ENCODE measurements around the gene NOL11. TPM values are rescaled to one million over a fixed set of nuclear protein-coding genes. Genes with fewer than 3 reads are reported as not detected.

NOL11 gene
- polyA plus RNA-seq (2012; ENCODE audit: insufficient read depth, insufficient read length, low read depth) = 79.3 TPM

DNA sequence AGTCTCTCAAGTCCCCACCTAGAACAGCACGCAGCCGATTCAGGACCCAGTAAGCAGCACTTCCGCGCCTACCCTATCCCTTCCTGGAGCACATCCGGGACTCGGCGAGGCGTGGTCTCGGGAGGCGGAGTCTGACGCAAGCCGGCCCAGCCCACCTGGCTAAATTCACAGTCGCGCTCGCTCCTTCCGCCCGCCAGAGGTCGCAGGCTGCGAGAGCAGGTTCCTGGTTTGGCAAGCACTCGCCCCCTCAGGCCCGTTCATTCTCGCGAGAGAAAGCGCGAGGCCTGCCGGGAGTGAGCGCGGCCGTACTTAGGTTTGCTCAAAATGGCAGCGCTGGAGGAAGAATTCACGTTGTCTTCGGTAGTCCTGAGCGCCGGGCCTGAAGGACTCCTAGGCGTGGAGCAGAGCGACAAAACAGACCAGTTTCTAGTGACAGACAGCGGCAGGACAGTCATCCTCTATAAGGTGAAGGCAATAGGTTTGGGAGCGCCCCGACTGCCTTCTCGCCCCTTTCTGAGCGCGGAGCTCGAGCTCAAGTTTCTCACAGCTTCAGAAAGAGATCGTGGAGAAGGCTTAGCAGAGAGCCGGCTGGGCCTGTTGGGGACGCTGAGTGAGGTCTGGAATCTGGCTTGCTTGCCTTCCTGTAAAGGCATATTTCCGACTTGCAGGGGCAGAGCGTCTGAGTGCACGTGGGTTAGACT lies at the start of gene NOL11:
Gene NOL11 (plus strand): TSS at position 313 of the 701 bp plus-strand sequence. CDS start 12 bp downstream, at position 325.
- H3K9me3 ChIP-seq = no peaks in the 10 kb centered on the region
- no peaks in the 10 kb centered on the region for H3K27me3 ChIP-seq
- H3K4me1 ChIP-seq = peaks cover 8% of the 10 kb centered on the region
- H3K36me3 ChIP-seq = peaks cover 37% of the 10 kb centered on the region
- TF ChIP-seq, protein P1, sequence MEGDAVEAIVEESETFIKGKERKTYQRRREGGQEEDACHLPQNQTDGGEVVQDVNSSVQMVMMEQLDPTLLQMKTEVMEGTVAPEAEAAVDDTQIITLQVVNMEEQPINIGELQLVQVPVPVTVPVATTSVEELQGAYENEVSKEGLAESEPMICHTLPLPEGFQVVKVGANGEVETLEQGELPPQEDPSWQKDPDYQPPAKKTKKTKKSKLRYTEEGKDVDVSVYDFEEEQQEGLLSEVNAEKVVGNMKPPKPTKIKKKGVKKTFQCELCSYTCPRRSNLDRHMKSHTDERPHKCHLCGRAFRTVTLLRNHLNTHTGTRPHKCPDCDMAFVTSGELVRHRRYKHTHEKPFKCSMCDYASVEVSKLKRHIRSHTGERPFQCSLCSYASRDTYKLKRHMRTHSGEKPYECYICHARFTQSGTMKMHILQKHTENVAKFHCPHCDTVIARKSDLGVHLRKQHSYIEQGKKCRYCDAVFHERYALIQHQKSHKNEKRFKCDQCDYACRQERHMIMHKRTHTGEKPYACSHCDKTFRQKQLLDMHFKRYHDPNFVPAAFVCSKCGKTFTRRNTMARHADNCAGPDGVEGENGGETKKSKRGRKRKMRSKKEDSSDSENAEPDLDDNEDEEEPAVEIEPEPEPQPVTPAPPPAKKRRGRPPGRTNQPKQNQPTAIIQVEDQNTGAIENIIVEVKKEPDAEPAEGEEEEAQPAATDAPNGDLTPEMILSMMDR (IDR thresholded peaks at IDR 0.05; ENCODE audit: low read depth, low read length) = peak; percentile 87
- DNase-seq = peak; percentile 99
- peak within 1 kb of the TSS; percentile 93 for H3K4me3 ChIP-seq (ENCODE audit: low read depth, low read length)

DNA sequence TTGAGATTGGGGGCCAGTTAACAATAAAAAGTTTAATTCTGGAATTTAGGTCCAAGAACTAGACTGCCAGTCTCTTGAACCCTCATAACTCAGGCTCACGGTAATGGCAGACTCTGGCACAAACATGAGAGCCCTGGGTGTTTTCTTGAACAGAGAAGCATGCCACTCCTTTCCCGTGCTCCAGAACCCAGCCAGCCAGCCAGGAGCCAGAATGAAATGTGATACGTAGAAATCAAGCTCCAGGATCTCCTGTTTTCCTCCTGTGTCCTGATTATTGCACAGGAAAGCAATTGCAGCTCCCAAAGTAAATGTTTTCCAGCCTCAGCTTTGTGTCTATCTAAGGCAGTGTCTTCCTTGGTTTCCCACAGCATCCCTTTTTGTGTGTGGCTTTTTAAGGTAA lies 46.2 kb upstream of the NOL11 start:
- DNase-seq = peak; percentile 38
- 0 out of 2 replicates have a peak, but pooled peaks cover 3% of the 10 kb centered on the region for H3K4me1 ChIP-seq
- no peak overlapping the region for H3K4me3 ChIP-seq (ENCODE audit: low read depth, low read length)
- no peaks in the 10 kb centered on the region for H3K36me3 ChIP-seq
- TF ChIP-seq, protein P1 (IDR thresholded peaks at IDR 0.05; ENCODE audit: low read depth, low read length) = no peak
- no peaks in the 10 kb centered on the region for H3K27me3 ChIP-seq
- H3K9me3 ChIP-seq = no peaks in the 10 kb centered on the region

GRCh38 chr17:67672592-67673335 lies 45.0 kb upstream of the NOL11 start:
- H3K4me1 ChIP-seq = 0 out of 2 replicates have a peak, but pooled peaks cover 3% of the 10 kb centered on the region
- no peak for DNase-seq

DNA sequence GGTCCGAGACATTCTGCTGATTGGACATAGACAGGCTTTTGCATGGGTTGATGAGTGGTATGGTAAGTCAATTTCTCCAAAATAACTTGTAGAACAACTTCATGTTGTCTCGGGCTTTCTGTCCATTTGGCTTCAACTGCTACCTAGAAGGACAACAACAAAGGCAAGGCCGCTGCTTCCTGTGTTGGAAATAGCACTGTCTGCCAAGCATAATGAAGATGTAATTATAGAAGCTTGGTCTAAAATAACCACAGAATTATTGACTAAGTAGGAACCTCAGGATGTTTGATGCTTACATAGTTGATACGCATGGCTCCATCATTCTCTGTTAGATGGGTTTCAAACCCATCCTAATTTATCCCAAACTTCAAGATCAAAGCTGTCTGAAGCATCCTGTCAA lies 42.3 kb upstream of the NOL11 start:
- H3K36me3 ChIP-seq = no peaks in the 10 kb centered on the region
- H3K9me3 ChIP-seq = no peaks in the 10 kb centered on the region
- H3K27me3 ChIP-seq = no peaks in the 10 kb centered on the region
- no peak overlapping the region for H3K4me3 ChIP-seq (ENCODE audit: low read depth, low read length)
- TF ChIP-seq, protein P1 (IDR thresholded peaks at IDR 0.05; ENCODE audit: low read depth, low read length) = no peak
- DNase-seq = no peak
- H3K4me1 ChIP-seq = 0 out of 2 replicates have a peak, but pooled peaks cover 3% of the 10 kb centered on the region

More at GRCh38 chr17:67672592-67673335, 45.0 kb upstream of the NOL11 start:
- H3K27me3 ChIP-seq = no peaks in the 10 kb centered on the region
- H3K4me3 ChIP-seq (ENCODE audit: low read depth, low read length) = no peak overlapping the region
- TF ChIP-seq, protein P1 (IDR thresholded peaks at IDR 0.05; ENCODE audit: low read depth, low read length) = no peak
- no peaks in the 10 kb centered on the region for H3K9me3 ChIP-seq
- no peaks in the 10 kb centered on the region for H3K36me3 ChIP-seq

GRCh38 chr17:67676305-67676704 lies 41.4 kb upstream of the NOL11 start:
- Histone ChIP-seq H3K27me3 (no peaks in the 10 kb centered on the region), H3K4me3 (ENCODE audit: low read depth, low read length) (no peak overlapping the region), H3K36me3 (no peaks in the 10 kb centered on the region), H3K4me1 (0 out of 2 replicates have a peak, but pooled peaks cover under 1% of the 10 kb centered on the region), H3K9me3 (no peaks in the 10 kb centered on the region)
- TF ChIP-seq, protein P1 (IDR thresholded peaks at IDR 0.05; ENCODE audit: low read depth, low read length) = no peak
- no peak for DNase-seq

Measured in BE2C (cell line).